Measurements from ENCODE around the gene RNF183. TPM values are rescaled to one million over a fixed set of nuclear protein-coding genes. Genes with fewer than 3 reads are reported as not detected.

RNF183 gene
- polyA plus RNA-seq, 1 donor from 2014 or later, result not detected

DNA sequence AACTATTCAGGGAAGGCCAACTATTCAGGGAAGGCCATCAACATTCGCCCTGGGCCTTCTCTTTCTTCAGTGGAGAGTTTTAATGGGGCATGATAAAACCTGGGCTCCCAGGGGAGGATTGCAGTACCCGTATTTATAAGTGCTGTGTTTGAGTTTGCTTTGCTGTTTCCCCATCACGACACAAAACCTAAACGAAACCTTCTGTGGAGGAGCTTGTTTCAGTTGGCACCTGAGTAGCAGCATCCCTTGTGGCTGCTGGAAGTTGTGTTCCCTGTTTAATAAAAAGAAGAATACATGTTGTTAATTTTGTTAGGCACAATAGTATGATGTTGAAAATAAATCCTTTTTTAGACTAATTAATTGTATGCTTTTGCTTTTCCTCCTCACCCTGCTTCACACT is 28.6 kb upstream of the RNF183 start:
- Histone ChIP-seq H3F3A (ENCODE audit: insufficient read depth, low read length, poor library complexity, severe bottlenecking) (no peaks in the 10 kb centered on the region), H3K9me3 (ENCODE audit: low read length) (no peaks in the 10 kb centered on the region), H3K4me2 (ENCODE audit: low read length) (no peak overlapping the region), H3K9ac (ENCODE audit: low read length) (no peak overlapping the region), H3K36me3 (ENCODE audit: insufficient read depth, low read length) (no peaks in the 10 kb centered on the region), H3K27ac (ENCODE audit: low read length) (no peak overlapping the region), H4K20me1 (ENCODE audit: insufficient read depth) (no peaks in the 10 kb centered on the region), H3K9me2 (ENCODE audit: insufficient read depth, low read length) (no peaks in the 10 kb centered on the region), H3K27me3 (ENCODE audit: insufficient read depth, low read depth, low read length) (no peaks in the 10 kb centered on the region), H2AFZ (ENCODE audit: low read depth, low read length) (no peak overlapping the region), H3K79me2 (replicated peaks; ENCODE audit: insufficient read depth, low read length) (no peaks in the 10 kb centered on the region), H3K4me3 (ENCODE audit: low read length) (no peak overlapping the region)
- no peak for TF ChIP-seq EP300 (conservative IDR thresholded peaks at IDR 0.05; ENCODE audit: poor library complexity, severe bottlenecking)
- TF ChIP-seq MXI1 (conservative IDR thresholded peaks at IDR 0.05; ENCODE audit: poor library complexity, severe bottlenecking), result no peak
- no peak for TF ChIP-seq TAF1 (IDR thresholded peaks at IDR 0.05; ENCODE audit: low read depth)

DNA sequence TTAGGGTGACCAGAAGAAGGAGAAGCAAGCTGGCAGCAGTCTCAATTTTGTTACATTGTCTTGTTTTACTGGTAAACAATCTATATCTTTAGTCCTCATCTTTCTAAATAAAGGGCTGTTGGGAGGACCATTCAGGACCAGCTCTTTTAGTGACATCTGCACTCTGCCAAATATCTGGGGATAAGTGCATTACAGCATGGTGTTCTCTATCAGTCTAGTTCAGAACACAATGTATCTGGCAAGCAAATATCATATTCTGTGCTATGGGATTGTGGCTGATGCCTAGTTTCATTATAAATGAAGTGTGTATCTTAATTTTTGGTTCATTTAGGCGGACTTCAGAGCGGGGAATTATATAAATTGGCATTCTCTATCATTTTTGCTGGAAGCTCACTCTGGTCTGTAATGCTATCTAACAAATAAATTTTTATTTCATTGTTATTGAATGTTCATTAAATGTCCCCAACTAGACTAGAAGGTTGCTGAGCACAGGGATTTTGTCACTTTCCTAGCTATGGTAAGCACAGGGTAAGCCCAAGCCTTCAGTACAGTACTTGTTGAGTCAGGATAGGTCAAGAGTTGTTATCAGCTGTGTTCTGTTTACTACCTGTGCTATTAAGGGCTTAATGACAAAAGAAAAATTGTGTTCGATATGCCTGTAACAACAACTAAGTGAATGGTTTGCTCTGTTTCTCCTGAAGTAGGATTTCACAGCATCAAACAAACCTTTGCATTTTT is 25.0 kb upstream of the RNF183 start:
- Histone ChIP-seq H3K27me3 (ENCODE audit: insufficient read depth, low read depth, low read length) (no peaks in the 10 kb centered on the region), H3K27ac (ENCODE audit: low read length) (no peak overlapping the region), H3K4me2 (ENCODE audit: low read length) (no peak overlapping the region), H3K79me2 (replicated peaks; ENCODE audit: insufficient read depth, low read length) (no peaks in the 10 kb centered on the region), H3K4me3 (ENCODE audit: low read length) (no peak overlapping the region), H3F3A (ENCODE audit: insufficient read depth, low read length, poor library complexity, severe bottlenecking) (no peaks in the 10 kb centered on the region), H3K36me3 (ENCODE audit: insufficient read depth, low read length) (no peaks in the 10 kb centered on the region), H3K9me3 (ENCODE audit: low read length) (no peaks in the 10 kb centered on the region), H4K20me1 (ENCODE audit: insufficient read depth) (no peaks in the 10 kb centered on the region), H3K9ac (ENCODE audit: low read length) (no peak overlapping the region), H2AFZ (ENCODE audit: low read depth, low read length) (no peak overlapping the region), H3K9me2 (ENCODE audit: insufficient read depth, low read length) (no peaks in the 10 kb centered on the region)
- TF ChIP-seq REST (IDR thresholded peaks at IDR 0.05; ENCODE audit: borderline replicate concordance) (no peak), EP300 (conservative IDR thresholded peaks at IDR 0.05; ENCODE audit: poor library complexity, severe bottlenecking) (no peak), POLR2AphosphoS5 (IDR thresholded peaks at IDR 0.05) (no peak), EZH2 (IDR thresholded peaks at IDR 0.05; ENCODE audit: borderline replicate concordance, insufficient read depth, low read length, poor library complexity, severe bottlenecking) (no peak)

DNA sequence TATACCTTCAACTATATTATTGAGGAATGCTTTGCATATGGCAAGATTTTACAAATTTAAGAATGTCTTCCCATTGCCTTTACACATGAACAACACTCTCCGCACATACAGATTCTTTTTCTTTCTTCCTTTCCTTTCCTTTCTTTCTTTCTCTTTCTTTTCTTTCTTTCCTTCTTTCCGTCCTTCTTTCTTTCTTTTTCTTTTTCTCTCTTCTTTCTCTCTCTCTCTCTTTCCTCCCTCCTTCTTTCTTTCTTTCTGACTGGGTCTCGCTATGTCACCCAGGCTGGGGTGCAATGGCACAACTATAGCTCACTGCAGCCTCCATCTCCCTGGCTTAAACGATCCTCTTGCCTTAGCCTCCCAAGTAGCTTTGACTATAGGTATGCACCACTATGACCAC is 23.1 kb upstream of the RNF183 start:
- H3K27ac ChIP-seq (ENCODE audit: low read length), result no peak overlapping the region
- H3K79me2 ChIP-seq (replicated peaks; ENCODE audit: insufficient read depth, low read length), result no peaks in the 10 kb centered on the region
- H2AFZ ChIP-seq (ENCODE audit: low read depth, low read length), result no peak overlapping the region
- no peaks in the 10 kb centered on the region for H4K20me1 ChIP-seq (ENCODE audit: insufficient read depth)
- H3K4me3 ChIP-seq (ENCODE audit: low read length), result no peak overlapping the region
- no peak overlapping the region for H3K9ac ChIP-seq (ENCODE audit: low read length)
- no peak overlapping the region for H3K4me2 ChIP-seq (ENCODE audit: low read length)
- no peaks in the 10 kb centered on the region for H3K9me3 ChIP-seq (ENCODE audit: low read length)
- TF ChIP-seq POLR2AphosphoS5 (IDR thresholded peaks at IDR 0.05) (no peak), EP300 (conservative IDR thresholded peaks at IDR 0.05; ENCODE audit: poor library complexity, severe bottlenecking) (no peak), SMC3 (conservative IDR thresholded peaks at IDR 0.05; ENCODE audit: poor library complexity) (no peak), TAF1 (IDR thresholded peaks at IDR 0.05; ENCODE audit: low read depth) (no peak), MXI1 (conservative IDR thresholded peaks at IDR 0.05; ENCODE audit: poor library complexity, severe bottlenecking) (no peak), REST (IDR thresholded peaks at IDR 0.05; ENCODE audit: borderline replicate concordance) (no peak)
- no peaks in the 10 kb centered on the region for H3F3A ChIP-seq (ENCODE audit: insufficient read depth, low read length, poor library complexity, severe bottlenecking)
- H3K27me3 ChIP-seq (ENCODE audit: insufficient read depth, low read depth, low read length), result no peaks in the 10 kb centered on the region
- no peaks in the 10 kb centered on the region for H3K36me3 ChIP-seq (ENCODE audit: insufficient read depth, low read length)
- H3K9me2 ChIP-seq (ENCODE audit: insufficient read depth, low read length), result no peaks in the 10 kb centered on the region

All from neural cell (in vitro differentiated cells).